K562 (cell line): Measurements from ENCODE around the gene DAB1. TPM values are rescaled to one million over a fixed set of nuclear protein-coding genes. Genes with fewer than 3 reads are reported as not detected.

Experiments
- BRD9 ChIP-seq: fragments of 450-650 bp; IDR thresholded peaks from 2 replicates; pipeline ENCODE4 v1.6.1; 2018; ENCODE audit warnings: low read depth; ENCODE audit not compliant: partially characterized antibody
- CHD1 ChIP-seq: fragments of 200-600 bp; sonication (generic); IDR thresholded peaks from one replicate; pipeline ENCODE4 v1.6.1; 2012; ENCODE audit warnings: mild to moderate bottlenecking, moderate library complexity, low read length, inconsistent platforms
- E2F3 ChIP-seq: fragments of 250-450 bp; sonication (Bioruptor Pico); IDR thresholded peaks from 2 replicates; pipeline ENCODE4 v1.4.0; 2020; ENCODE audit warnings: mild to moderate bottlenecking
- EHMT2 ChIP-seq: fragments of 450-650 bp; IDR thresholded peaks from 2 replicates; pipeline ENCODE4 v1.6.1; 2018; ENCODE audit warnings: antibody characterized with exemption
- EP400 ChIP-seq: fragments of 450-650 bp; IDR thresholded peaks from 2 replicates; pipeline ENCODE4 v1.6.1; 2017; ENCODE audit warnings: antibody characterized with exemption, mild to moderate bottlenecking, moderate library complexity
- FOXK2 ChIP-seq, 2 experiments: fragments of 450-650 bp; IDR thresholded peaks in 1 of 2; conservative IDR thresholded peaks in 1 of 2; 2 replicates each; pipeline ENCODE4 v1.6.1; 2016; ENCODE audit warnings: low read depth in 2 of 2, mild to moderate bottlenecking in 1 of 2
- HMGXB4 ChIP-seq: sonication (generic); formaldehyde crosslinking; IDR thresholded peaks from 2 replicates; pipeline ENCODE4 v1.8.1; 2023; ENCODE audit warnings: mild to moderate bottlenecking, missing genetic modification reagents
- KDM1A ChIP-seq, 2 experiments: fragments of 450-650 bp; IDR thresholded peaks; 2 replicates each; pipeline ENCODE4 v1.6.1; 2016; ENCODE audit warnings: mild to moderate bottlenecking in 2 of 2
- MAFF ChIP-seq: IDR thresholded peaks from 2 replicates; pipeline ENCODE4 v1.6.1; 2012; ENCODE audit warnings: low read length, improper control_type of control experiment
- NCOA1 ChIP-seq: fragments of 450-650 bp; IDR thresholded peaks from 2 replicates; pipeline ENCODE4 v1.6.1; 2016; ENCODE audit warnings: low read depth
- NFE2 ChIP-seq: IDR thresholded peaks from 2 replicates; pipeline ENCODE4 v1.6.1; 2014; ENCODE audit warnings: antibody characterized with exemption, low read depth
- NKRF ChIP-seq: fragments of 450-650 bp; IDR thresholded peaks from 2 replicates; pipeline ENCODE4 v1.6.1; 2016; ENCODE audit warnings: borderline replicate concordance
- NRF1 ChIP-seq, 2 experiments: fragments of 450-650 bp; IDR thresholded peaks in 1 of 2; conservative IDR thresholded peaks in 1 of 2; 2 replicates each; pipeline ENCODE4 v1.6.1; 2014; ENCODE audit warnings: mild to moderate bottlenecking in 2 of 2
- RFX5 ChIP-seq: IDR thresholded peaks from 2 replicates; pipeline ENCODE4 v1.6.1; 2011; ENCODE audit warnings: low read depth, mild to moderate bottlenecking, improper control_type of control experiment, low read length
- SMAD1 ChIP-seq: fragments of 150-350 bp; IDR thresholded peaks from 2 replicates; pipeline ENCODE4 v1.6.1; 2014; ENCODE audit warnings: low read length, low read depth; ENCODE audit not compliant: partially characterized antibody
- SMARCE1 ChIP-seq: fragments of 450-650 bp; IDR thresholded peaks from 2 replicates; pipeline ENCODE4 v1.7.1; 2016; ENCODE audit warnings: mild to moderate bottlenecking
- TAF1 ChIP-seq: IDR thresholded peaks from 2 replicates; pipeline ENCODE4 v1.6.1; 2011; ENCODE audit warnings: mild to moderate bottlenecking, low read length, moderate library complexity; ENCODE audit not compliant: insufficient read depth, control insufficient read depth, severe bottlenecking; ENCODE audit errors: extremely low read depth
- TCF7 ChIP-seq: sonication (generic); IDR thresholded peaks from 2 replicates; pipeline ENCODE4 v1.6.1; 2016; ENCODE audit warnings: antibody characterized with exemption, borderline replicate concordance
- ZC3H4 ChIP-seq: sonication (generic); formaldehyde crosslinking; IDR thresholded peaks from 2 replicates; pipeline ENCODE4 v1.9.0; 2021; ENCODE audit warnings: missing genetic modification reagents, borderline replicate concordance
- ZNF133 ChIP-seq: fragments of 250-450 bp; sonication (Bioruptor Pico); IDR thresholded peaks from 2 replicates; pipeline ENCODE4 v1.4.0; 2020; ENCODE audit warnings: mild to moderate bottlenecking
- polyA plus RNA-seq, 8 experiments: library from polyadenylated mRNA; depleted of rRNA in 4 of 8; stranded (reverse) in 5 of 8; unstranded in 3 of 8; fragments of >200 nt; fragmentation: Nextera tagmentation in 2 of 8; fragmentation: Illumina TruSeq in 1 of 8; extraction: Ambion mirVana in 2 of 8; extraction: Trizol in 1 of 8; gene quantifications; 2 replicates each; pipeline versions ENCODE4 v1.2.1 to v1.2.3, GENCODE V29; 2011 to 2014; ENCODE audit warnings: inconsistent platforms in 1 of 8, missing spikeins in 1 of 8
- total RNA-seq, 7 experiments: library from RNA; depleted of rRNA in 6 of 7; stranded (reverse); fragments of >200 nt in 6 of 7; fragmentation: Illumina TruSeq in 2 of 7; extraction: Trizol in 2 of 7; gene quantifications; 2 replicates each; pipeline versions ENCODE4 v1.2.1 to v1.2.3, GENCODE V29; 2011 to 2021; ENCODE audit warnings: low replicate concordance in 1 of 7
- TF ChIP-seq, protein P1 (sequence below), 2 experiments: IDR thresholded peaks in 1 of 2; conservative IDR thresholded peaks in 1 of 2; 2 replicates each; pipeline ENCODE4 v1.6.1; 2016; ENCODE audit warnings: low read depth in 2 of 2, mild to moderate bottlenecking in 1 of 2, missing compliant biosample characterization in 1 of 2, missing genetic modification characterization in 1 of 2, moderate library complexity in 1 of 2
- TF ChIP-seq, protein P2 (sequence below): sonication (generic); formaldehyde crosslinking; IDR thresholded peaks from 2 replicates; pipeline ENCODE4 v1.8.0; 2022; ENCODE audit warnings: mild to moderate bottlenecking, missing genetic modification reagents

DAB1 gene
- total and polyA plus RNA-seq, 9 of the 15 experiments (the other 6 are each of a cell fraction or from before 2014, with no cell fraction given), result not detected

GRCh38 chr1:57218487-57219079 is 205.3 kb downstream of the DAB1 start (continued):
- peak; percentile 91 to 92 for TF ChIP-seq KDM1A (IDR thresholded peaks at IDR 0.05)
- no peak for TF ChIP-seq NKRF
- no peak for TF ChIP-seq TCF7
- TF ChIP-seq CHD1, result no peak
- no peak for TF ChIP-seq ZNF133 (CRISPR knock-in tag)
- TF ChIP-seq, protein P1, sequence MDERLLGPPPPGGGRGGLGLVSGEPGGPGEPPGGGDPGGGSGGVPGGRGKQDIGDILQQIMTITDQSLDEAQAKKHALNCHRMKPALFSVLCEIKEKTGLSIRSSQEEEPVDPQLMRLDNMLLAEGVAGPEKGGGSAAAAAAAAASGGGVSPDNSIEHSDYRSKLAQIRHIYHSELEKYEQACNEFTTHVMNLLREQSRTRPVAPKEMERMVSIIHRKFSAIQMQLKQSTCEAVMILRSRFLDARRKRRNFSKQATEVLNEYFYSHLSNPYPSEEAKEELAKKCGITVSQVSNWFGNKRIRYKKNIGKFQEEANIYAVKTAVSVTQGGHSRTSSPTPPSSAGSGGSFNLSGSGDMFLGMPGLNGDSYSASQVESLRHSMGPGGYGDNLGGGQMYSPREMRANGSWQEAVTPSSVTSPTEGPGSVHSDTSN (CRISPR knock-in tag; IDR thresholded peaks at IDR 0.05; ENCODE audit: low read depth), result no peak
- TF ChIP-seq, protein P1 (tag; conservative IDR thresholded peaks at IDR 0.05; ENCODE audit: low read depth), result peak; percentile 87
- TF ChIP-seq BRD9, result no peak
- no peak for TF ChIP-seq FOXK2 (conservative IDR thresholded peaks at IDR 0.05 in 1 of 2, IDR thresholded peaks at IDR 0.05 in 1 of 2; ENCODE audit: low read depth in 2 of 2)
- TF ChIP-seq EP400, result peak; percentile 24; the same call in 1 of the 2 replicates
- no peak for TF ChIP-seq RFX5
- peak; percentile 46 for TF ChIP-seq TAF1
- no peak for TF ChIP-seq E2F3 (CRISPR knock-in tag)
- peak; percentile 40 for TF ChIP-seq NFE2
- peak; percentile 80; the same call in 1 of the 2 replicates for TF ChIP-seq NCOA1
- peak; percentile 86 for TF ChIP-seq SMAD1
- TF ChIP-seq, protein P2, sequence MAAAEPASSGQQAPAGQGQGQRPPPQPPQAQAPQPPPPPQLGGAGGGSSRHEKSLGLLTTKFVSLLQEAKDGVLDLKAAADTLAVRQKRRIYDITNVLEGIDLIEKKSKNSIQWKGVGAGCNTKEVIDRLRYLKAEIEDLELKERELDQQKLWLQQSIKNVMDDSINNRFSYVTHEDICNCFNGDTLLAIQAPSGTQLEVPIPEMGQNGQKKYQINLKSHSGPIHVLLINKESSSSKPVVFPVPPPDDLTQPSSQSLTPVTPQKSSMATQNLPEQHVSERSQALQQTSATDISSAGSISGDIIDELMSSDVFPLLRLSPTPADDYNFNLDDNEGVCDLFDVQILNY (CRISPR knock-in tag), result no peak
- TF ChIP-seq SMARCE1, result peak; percentile 96
- 0 out of 2 replicates have a peak, but pooled peaks have one; percentile 41 for TF ChIP-seq EHMT2
- no peak for TF ChIP-seq HMGXB4 (CRISPR knock-in tag)
- no peak for TF ChIP-seq MAFF
- TF ChIP-seq NRF1 (conservative IDR thresholded peaks at IDR 0.05 in 1 of 2, IDR thresholded peaks at IDR 0.05 in 1 of 2), result no peak
- TF ChIP-seq ZC3H4 (CRISPR knock-in tag), result no peak
